ENCODE measurements around the gene HNRNPR.

HNRNPR gene

GRCh38 chr1:23368562-23369334, 24.7 kb upstream of the HNRNPR start:
- DNase-seq = peak; percentile 81

GRCh38 chr1:23367791-23368561, 23.9 kb upstream of the HNRNPR start:
- peak; percentile 98 for DNase-seq

GRCh38 chr1:23367451-23367790, 23.3 kb upstream of the HNRNPR start:
- no peak for DNase-seq

GRCh38 chr1:23366598-23366997, 22.5 kb upstream of the HNRNPR start:
- DNase-seq = no peak

GRCh38 chr1:23366146-23366545, 22.1 kb upstream of the HNRNPR start:
- no peak for DNase-seq

- DNase-seq = no peak
These were observed 18.2 kb upstream of the HNRNPR start for GRCh38 chr1:23362218-23362713.

- no peak for DNase-seq
These were observed 14.3 kb upstream of the HNRNPR start for GRCh38 chr1:23358310-23358875.

- no peak for DNase-seq
These were observed 13.2 kb upstream of the HNRNPR start for GRCh38 chr1:23357138-23357908.

- DNase-seq = no peak
These were observed 12.5 kb upstream of the HNRNPR start for GRCh38 chr1:23356471-23357137.

GRCh38 chr1:23354245-23354644, 10.2 kb upstream of the HNRNPR start:
- DNase-seq = no peak

- DNase-seq = no peak
These were observed 8.1 kb upstream of the HNRNPR start for GRCh38 chr1:23352096-23352695.

- no peak for DNase-seq
These were observed 1.8 kb upstream of the HNRNPR start for GRCh38 chr1:23345920-23346319.

- DNase-seq = no peak
These were observed 946 bp upstream of the HNRNPR start for GRCh38 chr1:23344987-23345472.

- peak; percentile 49 for DNase-seq
These were observed 618 bp downstream of the HNRNPR start for GRCh38 chr1:23343221-23344110.

- no peak for DNase-seq
These were observed 2.0 kb downstream of the HNRNPR start for GRCh38 chr1:23341931-23342692.

- DNase-seq = no peak
These were observed 4.5 kb downstream of the HNRNPR start for GRCh38 chr1:23339632-23340031.

GRCh38 chr1:23337869-23338268, 6.2 kb downstream of the HNRNPR start:
- no peak for DNase-seq

- DNase-seq = no peak
These were observed 12.4 kb downstream of the HNRNPR start for GRCh38 chr1:23331713-23332112.

- no peak for DNase-seq
These were observed 13.2 kb downstream of the HNRNPR start for GRCh38 chr1:23330846-23331245.

GRCh38 chr1:23325393-23325792, 18.7 kb downstream of the HNRNPR start:
- no peak for DNase-seq

All from DMS79 (cell line).